ENCODE measurements around the gene NTM.

NTM gene

GRCh38 chr11:131455843-131456704, 85.7 kb downstream of the NTM start:
- no peak for TF ChIP-seq CTCF (IDR thresholded peaks at IDR 0.05; ENCODE audit: low read depth, low read length)
- no peak overlapping the region for H3K4me3 ChIP-seq (ENCODE audit: low read depth, low read length)
- in situ Hi-C loops (cut with HindIII; ENCODE audit: low sequenced_read_pairs) = no loop called here
- DNase-seq (ENCODE audit: low read depth, low spot score) = no peak

- no peak for DNase-seq (ENCODE audit: low read depth, low spot score)
- no peak overlapping the region for H3K4me3 ChIP-seq (ENCODE audit: low read depth, low read length)
- no peak for TF ChIP-seq CTCF (IDR thresholded peaks at IDR 0.05; ENCODE audit: low read depth, low read length)
- in situ Hi-C loops (cut with HindIII; ENCODE audit: low sequenced_read_pairs) = no loop called here
These were observed 86.7 kb downstream of the NTM start for GRCh38 chr11:131457163-131457562.

DNA sequence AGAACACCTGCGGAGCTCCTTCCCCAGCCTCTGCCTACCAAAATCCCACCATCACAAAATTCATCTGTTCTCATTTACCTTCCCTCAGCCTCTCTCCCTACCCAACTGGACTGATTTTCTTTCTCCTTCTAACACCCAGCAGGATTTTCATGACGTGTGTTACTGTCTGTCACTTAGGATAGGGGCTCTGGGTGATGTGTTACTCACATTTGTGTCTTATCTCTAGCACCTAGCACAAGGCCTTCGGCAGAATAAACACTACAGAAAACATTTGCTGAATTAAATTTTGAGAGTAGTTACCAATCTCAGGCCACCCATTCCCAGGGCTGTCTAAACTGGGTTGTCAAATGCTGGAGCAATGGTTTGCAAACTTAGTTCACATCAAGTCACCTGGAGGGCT, 88.0 kb downstream of the NTM start:
- no peak for TF ChIP-seq CTCF (IDR thresholded peaks at IDR 0.05; ENCODE audit: low read depth, low read length)
- DNase-seq (ENCODE audit: low read depth, low spot score) = no peak
- no peak overlapping the region for H3K4me3 ChIP-seq (ENCODE audit: low read depth, low read length)
- in situ Hi-C loops (cut with HindIII; ENCODE audit: low sequenced_read_pairs) = no loop called here

- in situ Hi-C loops (cut with HindIII; ENCODE audit: low sequenced_read_pairs) = no loop called here
- H3K4me3 ChIP-seq (ENCODE audit: low read depth, low read length) = no peak overlapping the region
- no peak for TF ChIP-seq CTCF (IDR thresholded peaks at IDR 0.05; ENCODE audit: low read depth, low read length)
- no peak for DNase-seq (ENCODE audit: low read depth, low spot score)
These were observed 90.5 kb downstream of the NTM start for GRCh38 chr11:131460931-131461330.

GRCh38 chr11:131462622-131463021, 92.2 kb downstream of the NTM start:
- no peak for DNase-seq (ENCODE audit: low read depth, low spot score)
- TF ChIP-seq CTCF (IDR thresholded peaks at IDR 0.05; ENCODE audit: low read depth, low read length) = no peak
- in situ Hi-C loops (cut with HindIII; ENCODE audit: low sequenced_read_pairs) = no loop called here
- no peak overlapping the region for H3K4me3 ChIP-seq (ENCODE audit: low read depth, low read length)

GRCh38 chr11:131463162-131463561, 92.7 kb downstream of the NTM start:
- TF ChIP-seq CTCF (IDR thresholded peaks at IDR 0.05; ENCODE audit: low read depth, low read length) = no peak
- DNase-seq (ENCODE audit: low read depth, low spot score) = no peak
- in situ Hi-C loops (cut with HindIII; ENCODE audit: low sequenced_read_pairs) = no loop called here
- H3K4me3 ChIP-seq (ENCODE audit: low read depth, low read length) = no peak overlapping the region

Data from astrocyte of the spinal cord (primary cell).